HG02623 (cell line): Measurements from ENCODE around the gene WDR43.

Source experiments
- ATAC-seq: cut with Tn5 transposase; IDR thresholded peaks from one replicate; pipeline ENCODE4 v1.9.1; 2021; ENCODE audit warnings: moderate library complexity; ENCODE audit not compliant: unreplicated experiment

The WDR43 gene

GRCh38 chr2:28894470-28895188, at the start of gene WDR43:
WDR43 (plus strand) TSS chr2:28894667; CDS start chr2:28894699, 32 bp downstream.
- peak; percentile 81 for ATAC-seq

- no peak for ATAC-seq
These were observed 39.3 kb upstream of the WDR43 start for GRCh38 chr2:28855193-28855592.

DNA sequence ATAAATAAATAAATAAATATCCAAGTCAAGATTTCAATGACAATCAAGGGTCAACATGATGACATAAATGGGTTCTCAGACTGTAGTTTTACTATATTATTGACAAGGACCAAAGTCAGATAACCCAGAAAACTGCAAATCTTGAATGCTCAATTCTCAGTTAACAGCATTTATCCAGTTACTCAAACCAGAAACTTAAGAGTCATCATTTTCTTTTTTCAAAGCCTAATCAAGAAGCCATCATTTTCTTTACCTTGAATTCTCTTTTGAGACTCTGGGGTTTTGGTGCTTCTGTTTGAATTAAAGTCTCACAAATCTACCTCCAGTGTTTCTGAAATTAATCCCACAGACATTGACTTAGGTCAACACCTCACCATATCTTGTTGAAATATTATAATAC, 38.5 kb upstream of the WDR43 start:
- no peak for ATAC-seq

DNA sequence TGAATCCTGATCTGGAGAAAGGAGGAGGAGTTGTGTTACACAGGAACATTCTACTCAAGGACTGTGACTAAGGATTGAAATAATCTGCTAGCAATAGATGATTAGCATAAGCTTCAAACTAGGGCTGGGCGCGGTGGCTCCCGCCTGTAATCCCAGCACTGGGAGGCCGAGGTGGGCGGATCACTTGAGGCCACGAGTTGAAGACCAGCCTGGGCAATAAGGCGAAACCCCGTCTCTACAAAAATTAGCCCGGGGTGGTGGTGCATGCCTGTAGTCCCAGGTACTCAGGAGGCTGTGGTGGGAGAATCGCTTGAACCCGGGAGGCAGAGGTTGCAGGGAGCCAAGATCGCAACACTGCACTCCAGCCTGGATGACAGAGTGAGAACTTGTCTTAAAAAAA, 25.9 kb upstream of the WDR43 start:
- ATAC-seq, result no peak

GRCh38 chr2:28869494-28870145, 24.8 kb upstream of the WDR43 start:
- ATAC-seq, result peak; percentile 11

DNA sequence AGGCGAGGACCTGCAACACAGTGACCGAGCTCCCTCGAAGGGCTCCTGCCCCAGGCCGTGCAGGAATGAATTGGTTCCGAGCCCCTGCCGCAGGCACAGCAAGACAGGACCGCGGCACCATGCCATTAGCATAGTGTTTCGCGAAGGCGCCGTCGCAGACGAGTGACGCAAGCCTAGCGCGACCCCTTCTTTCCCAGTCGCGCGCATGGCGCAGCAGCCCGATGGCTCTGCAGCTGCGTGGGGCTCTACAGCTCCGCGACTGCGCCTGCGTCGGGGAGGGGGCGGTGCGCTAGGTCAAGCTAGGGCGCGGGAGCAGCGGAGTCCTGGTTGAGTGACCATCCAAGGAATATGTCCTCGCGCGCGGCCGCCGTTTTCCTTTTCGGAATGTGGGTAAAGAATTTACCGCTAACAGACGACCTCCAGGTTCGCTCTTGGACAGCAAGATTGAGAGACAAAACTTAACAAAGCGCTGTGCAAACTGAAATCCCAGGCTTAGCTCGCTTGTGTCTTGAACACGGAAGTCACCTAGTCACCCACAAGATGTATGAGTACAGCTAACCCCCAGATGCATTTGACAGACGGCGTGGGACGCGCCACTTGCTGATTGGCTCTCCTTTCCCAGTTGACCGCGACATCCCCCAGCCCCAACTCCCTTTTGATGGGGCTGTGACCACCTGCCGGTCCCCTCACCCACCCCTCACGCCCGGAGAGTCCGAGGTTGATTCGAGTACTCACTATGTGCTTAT, 24.1 kb upstream of the WDR43 start, which contains the start of gene TRMT61B:
Gene TRMT61B, minus strand, starts transcription at position 164 of the 746 bp plus-strand sequence. Its CDS starts 32 bp downstream, at position 132.
- ATAC-seq, result peak; percentile 95

- ATAC-seq, result no peak
These were observed 22.8 kb upstream of the WDR43 start for GRCh38 chr2:28871620-28872019.

- no peak for ATAC-seq
These were observed 14.3 kb upstream of the WDR43 start for GRCh38 chr2:28880193-28880592.

- ATAC-seq, result no peak
These were observed 979 bp upstream of the WDR43 start for GRCh38 chr2:28893488-28893887.

DNA sequence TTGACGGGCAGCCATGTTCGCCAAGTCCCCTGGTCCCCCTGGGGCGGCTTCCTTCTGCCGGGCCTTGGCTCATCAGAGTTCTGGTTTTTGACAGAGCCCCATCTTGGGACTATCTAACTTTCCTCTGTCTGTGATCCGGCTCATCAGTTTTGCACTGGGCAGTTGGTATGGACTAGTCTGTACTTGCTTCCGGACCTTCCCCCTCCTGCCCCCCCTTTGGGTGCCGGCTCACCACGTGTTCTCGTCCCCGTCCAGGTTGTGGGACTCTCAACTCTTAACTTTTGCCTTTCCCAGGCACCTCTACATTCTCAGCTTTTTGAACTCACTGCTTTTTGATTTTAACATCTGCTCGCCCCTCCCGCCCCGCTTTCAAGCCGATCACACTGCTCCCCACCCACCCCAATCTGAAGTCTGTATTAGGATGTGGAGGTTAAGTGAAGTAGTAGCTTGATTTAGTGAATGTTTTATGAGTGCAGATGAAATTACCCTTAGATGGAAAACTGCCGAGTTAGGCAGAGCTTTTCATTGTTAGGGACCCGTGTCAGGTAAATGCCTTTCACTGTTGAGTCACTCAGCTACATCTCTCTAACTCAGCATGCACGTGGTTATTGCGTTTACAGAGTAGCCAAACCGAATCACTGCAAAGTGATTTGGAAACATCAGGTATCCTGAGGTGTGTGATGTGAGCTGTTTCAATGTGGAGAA, 874 bp downstream of the WDR43 start:
- ATAC-seq, result peak; percentile 22

DNA sequence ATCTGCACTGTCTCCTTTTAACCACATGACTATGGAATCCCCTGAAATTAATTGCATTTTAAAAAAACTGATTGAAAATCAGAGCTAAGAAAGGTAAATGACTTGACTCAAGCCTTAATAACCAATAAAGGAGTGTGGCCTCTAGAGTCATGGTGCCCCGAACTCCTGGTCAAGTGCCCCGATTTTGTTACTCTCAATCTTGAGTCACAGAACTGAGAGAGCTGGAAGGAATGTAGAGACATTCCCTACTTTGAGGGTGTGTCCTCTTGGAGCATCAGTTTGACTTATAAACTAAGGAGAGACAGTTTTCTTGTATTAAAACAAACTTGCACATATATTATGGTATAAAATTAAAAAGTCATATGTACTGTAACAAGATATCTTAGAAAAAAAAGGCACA, 2.4 kb downstream of the WDR43 start:
- ATAC-seq, result no peak

- no peak for ATAC-seq
These were observed 3.6 kb downstream of the WDR43 start for GRCh38 chr2:28898048-28898447.

- ATAC-seq, result no peak
These were observed 6.7 kb downstream of the WDR43 start for GRCh38 chr2:28901202-28901601.

DNA sequence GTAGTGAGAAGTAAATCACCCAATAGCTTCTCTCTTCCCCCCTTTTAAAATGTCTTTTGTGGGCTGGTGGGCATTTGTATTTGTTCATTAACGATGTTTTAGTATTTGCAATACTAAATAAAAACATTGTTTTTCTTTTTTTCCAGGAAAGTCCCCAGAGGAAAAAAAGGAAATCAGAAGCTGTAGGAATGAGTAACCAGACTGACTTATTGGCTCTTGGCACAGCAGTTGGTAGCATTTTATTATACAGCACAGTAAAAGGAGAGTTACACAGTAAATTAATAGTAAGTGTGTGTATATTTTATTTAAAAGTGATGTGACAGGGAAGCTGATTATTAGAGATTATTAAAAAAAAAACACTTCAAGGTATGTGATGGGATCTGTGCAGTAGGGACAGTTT, 7.4 kb downstream of the WDR43 start:
- no peak for ATAC-seq

DNA sequence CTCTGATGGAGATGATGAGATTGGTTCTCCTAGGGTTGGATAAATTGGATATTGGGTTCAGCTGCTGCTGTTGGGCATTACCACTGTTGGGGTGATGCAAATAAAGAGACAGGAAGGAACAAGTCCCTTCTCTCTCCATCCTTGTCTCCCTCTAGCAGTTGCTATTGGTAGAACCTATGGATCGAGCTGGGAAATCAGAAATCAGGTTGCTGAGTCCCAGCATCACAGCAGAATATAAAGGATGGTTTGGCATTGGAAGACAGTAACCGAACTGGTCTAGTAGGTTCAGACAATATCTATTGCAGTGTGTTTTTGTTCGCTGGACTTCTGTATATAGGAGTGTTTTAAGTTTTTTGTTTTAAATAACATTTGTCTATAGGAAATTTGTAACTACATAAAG, 8.1 kb downstream of the WDR43 start:
- no peak for ATAC-seq

- no peak for ATAC-seq
These were observed 9.8 kb downstream of the WDR43 start for GRCh38 chr2:28904295-28904694.

DNA sequence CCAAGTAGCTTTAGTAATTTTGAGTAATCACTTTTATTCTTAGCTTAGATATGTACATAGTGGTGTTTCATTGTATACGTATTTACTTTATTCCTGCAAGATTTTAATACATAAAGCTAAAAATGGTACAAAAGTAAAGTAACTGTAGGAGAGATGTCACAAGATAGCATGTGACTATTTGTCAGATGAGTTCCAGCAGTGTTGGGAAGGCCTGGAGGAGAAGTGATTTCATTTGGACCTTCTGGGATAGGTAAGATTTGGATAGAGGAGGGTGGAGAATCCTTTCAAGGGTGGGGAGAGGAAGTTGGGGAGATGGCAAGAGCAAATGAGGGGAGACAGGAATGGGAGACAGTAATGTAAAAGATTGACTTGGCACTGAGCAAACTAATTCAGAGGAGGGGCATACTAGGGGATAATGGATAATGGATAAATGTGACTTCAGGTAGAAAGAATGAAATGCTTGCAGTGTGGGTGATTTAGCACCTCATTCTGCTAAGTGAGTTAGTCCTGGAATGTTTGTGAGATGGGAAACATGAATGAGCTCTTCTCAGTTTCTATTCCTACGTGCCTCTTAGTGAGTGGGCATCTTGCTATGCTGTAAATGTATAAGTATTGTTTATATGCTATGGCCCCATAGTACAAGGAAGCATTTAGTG, 10.5 kb downstream of the WDR43 start:
- no peak for ATAC-seq

DNA sequence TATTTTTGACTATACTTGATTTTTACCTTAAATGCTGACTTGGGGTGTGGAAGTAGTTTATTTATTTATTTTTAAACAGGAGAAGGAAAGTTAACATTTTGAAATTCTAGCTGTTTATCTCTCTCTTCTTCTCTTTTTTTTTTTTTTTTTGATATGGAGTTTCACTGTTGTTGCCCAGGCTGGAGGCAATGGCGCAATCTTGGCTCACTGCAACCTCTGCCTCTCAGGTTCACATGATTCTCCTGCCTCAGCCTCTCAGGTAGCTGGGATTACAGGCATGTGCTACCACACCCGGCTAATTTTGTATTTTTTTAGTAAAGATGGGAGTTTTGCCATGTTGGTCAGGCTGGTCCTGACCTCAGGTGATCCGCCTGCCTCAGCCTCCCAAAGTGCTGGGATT, 11.1 kb downstream of the WDR43 start:
- ATAC-seq, result no peak

- ATAC-seq, result no peak
These were observed 11.9 kb downstream of the WDR43 start for GRCh38 chr2:28906376-28906775.

GRCh38 chr2:28906821-28907220, 12.4 kb downstream of the WDR43 start:
- no peak for ATAC-seq

GRCh38 chr2:28908172-28908571, 13.7 kb downstream of the WDR43 start:
- ATAC-seq, result no peak
